HepG2 (cell line): ENCODE results near the gene CSK. TPM values are rescaled to one million over a fixed set of nuclear protein-coding genes. Genes with fewer than 3 reads are reported as not detected.
A peak's percentile ranks its signal among the peaks of the same experiment; 100 is the strongest.

Source experiments
- CBX2 ChIP-seq, 2 experiments: fragments of 200-600 bp in 1 of 2; sonication (generic); formaldehyde crosslinking in 1 of 2; IDR thresholded peaks; 2 replicates each; pipeline versions ENCODE4 v1.7.0 to v1.8.1; 2018 to 2022; ENCODE audit warnings: low read depth in 2 of 2, low read length in 1 of 2, mild to moderate bottlenecking in 1 of 2, missing genetic modification reagents in 1 of 2
- CREB1 ChIP-seq, 2 experiments: fragments of 450-650 bp in 1 of 2; IDR thresholded peaks; 2 replicates each; pipeline ENCODE4 v1.6.1; 2016 to 2017; ENCODE audit warnings: control low read depth in 1 of 2, mild to moderate bottlenecking in 1 of 2, missing compliant biosample characterization in 1 of 2, missing genetic modification characterization in 1 of 2
- DNMT1 ChIP-seq: sonication (generic); formaldehyde crosslinking; IDR thresholded peaks from 2 replicates; pipeline ENCODE4 v1.5.1; 2020; ENCODE audit warnings: mild to moderate bottlenecking, missing genetic modification reagents
- FOXA1 ChIP-seq, 2 experiments: fragments of 450-650 bp in 1 of 2; sonication (generic) in 1 of 2; formaldehyde crosslinking in 1 of 2; IDR thresholded peaks; 2 replicates each; pipeline versions ENCODE4 v1.4.0 to v1.6.1; 2016 to 2020; ENCODE audit warnings: missing genetic modification reagents in 1 of 2
- HNRNPUL1 ChIP-seq: fragments of 200-400 bp; formaldehyde crosslinking; IDR thresholded peaks from 2 replicates; pipeline ENCODE4 v1.6.1; 2017; ENCODE audit warnings: low read depth, mild to moderate bottlenecking, low read length, moderate library complexity
- KDM2A ChIP-seq: sonication (generic); formaldehyde crosslinking; IDR thresholded peaks from 2 replicates; pipeline ENCODE4 v1.4.0; 2020; ENCODE audit warnings: low read depth, missing genetic modification reagents, borderline replicate concordance
- POLR2AphosphoS5 ChIP-seq: IDR thresholded peaks from 2 replicates; pipeline ENCODE4 v1.6.1; 2012; ENCODE audit warnings: low read depth, low read length
- SALL1 ChIP-seq: sonication (generic); formaldehyde crosslinking; IDR thresholded peaks from 2 replicates; pipeline ENCODE4 v1.8.0; 2022; ENCODE audit warnings: mild to moderate bottlenecking, missing genetic modification reagents
- SCMH1 ChIP-seq: sonication (generic); formaldehyde crosslinking; IDR thresholded peaks from 2 replicates; pipeline ENCODE4 v1.9.0; 2021; ENCODE audit warnings: missing genetic modification reagents, mild to moderate bottlenecking, borderline replicate concordance
- SMARCC2 ChIP-seq: fragments of 450-650 bp; IDR thresholded peaks from 2 replicates; pipeline ENCODE4 v1.6.1; 2017; ENCODE audit warnings: antibody characterized with exemption, mild to moderate bottlenecking
- U2AF2 ChIP-seq: fragments of 200-400 bp; formaldehyde crosslinking; IDR thresholded peaks from 2 replicates; pipeline ENCODE4 v1.6.1; 2017; ENCODE audit warnings: low read depth, mild to moderate bottlenecking, low read length
- ZNF136 ChIP-seq: sonication (generic); formaldehyde crosslinking; IDR thresholded peaks from 2 replicates; pipeline ENCODE4 v1.8.1; 2022; ENCODE audit warnings: low read depth, mild to moderate bottlenecking, moderate library complexity, missing genetic modification reagents
- ZNF274 ChIP-seq: sonication (generic); formaldehyde crosslinking; IDR thresholded peaks from 2 replicates; pipeline ENCODE4 v1.5.1; 2020; ENCODE audit warnings: mild to moderate bottlenecking, missing genetic modification reagents
- ZNF34 ChIP-seq: sonication (generic); formaldehyde crosslinking; IDR thresholded peaks from 2 replicates; pipeline ENCODE4 v1.4.0; 2020; ENCODE audit warnings: mild to moderate bottlenecking, missing genetic modification reagents, borderline replicate concordance
- ZNF432 ChIP-seq: sonication (generic); formaldehyde crosslinking; IDR thresholded peaks from 2 replicates; pipeline ENCODE4 v1.5.0; 2020; ENCODE audit warnings: missing genetic modification reagents, mild to moderate bottlenecking, borderline replicate concordance
- ZNF557 ChIP-seq: sonication (generic); formaldehyde crosslinking; IDR thresholded peaks from 2 replicates; pipeline ENCODE4 v1.4.0; 2020; ENCODE audit warnings: missing genetic modification reagents
- ZNF672 ChIP-seq: sonication (generic); formaldehyde crosslinking; IDR thresholded peaks from 2 replicates; pipeline ENCODE4 v1.8.1; 2022; ENCODE audit warnings: missing genetic modification reagents
- ZNF720 ChIP-seq: sonication (generic); formaldehyde crosslinking; IDR thresholded peaks from 2 replicates; pipeline ENCODE4 v1.4.0; 2020; ENCODE audit warnings: missing genetic modification reagents
- polyA plus RNA-seq, 8 experiments: library from polyadenylated mRNA; depleted of rRNA in 3 of 8; stranded (reverse) in 7 of 8; unstranded in 1 of 8; fragments of >200 nt; fragmentation: Illumina TruSeq in 4 of 8; extraction: Trizol in 4 of 8; gene quantifications; 2 replicates each; pipeline versions ENCODE4 v1.2.1 to v1.2.3, GENCODE V29; 2011 to 2016; ENCODE audit warnings: low read depth in 4 of 8, missing spikeins in 1 of 8, mixed read lengths in 1 of 8; ENCODE audit not compliant: insufficient read depth in 1 of 8
- total RNA-seq, 5 experiments: library from RNA; depleted of rRNA; stranded (reverse); fragments of >200 nt; fragmentation: Illumina TruSeq; extraction: Trizol; gene quantifications; 2 replicates each; pipeline ENCODE4 v1.2.3, GENCODE V29; 2016; ENCODE audit warnings: low read depth in 1 of 5
- TF ChIP-seq, protein P1 (sequence below): sonication (generic); formaldehyde crosslinking; IDR thresholded peaks from 2 replicates; pipeline ENCODE4 v1.5.0; 2020; ENCODE audit warnings: mild to moderate bottlenecking, missing genetic modification reagents
- TF ChIP-seq, protein P2 (sequence below): sonication (generic); formaldehyde crosslinking; IDR thresholded peaks from 2 replicates; pipeline ENCODE4 v1.4.0; 2020; ENCODE audit warnings: missing genetic modification reagents
- TF ChIP-seq, protein P3 (sequence below): sonication (generic); formaldehyde crosslinking; IDR thresholded peaks from 2 replicates; pipeline ENCODE4 v1.8.1; 2023; ENCODE audit warnings: missing genetic modification reagents, inconsistent platforms, borderline replicate concordance

CSK gene
- total and polyA plus RNA-seq, 2 of the 13 experiments (the other 11 are each of a cell fraction or from before 2014, with no cell fraction given), result 12.5 to 21.3 TPM

DNA sequence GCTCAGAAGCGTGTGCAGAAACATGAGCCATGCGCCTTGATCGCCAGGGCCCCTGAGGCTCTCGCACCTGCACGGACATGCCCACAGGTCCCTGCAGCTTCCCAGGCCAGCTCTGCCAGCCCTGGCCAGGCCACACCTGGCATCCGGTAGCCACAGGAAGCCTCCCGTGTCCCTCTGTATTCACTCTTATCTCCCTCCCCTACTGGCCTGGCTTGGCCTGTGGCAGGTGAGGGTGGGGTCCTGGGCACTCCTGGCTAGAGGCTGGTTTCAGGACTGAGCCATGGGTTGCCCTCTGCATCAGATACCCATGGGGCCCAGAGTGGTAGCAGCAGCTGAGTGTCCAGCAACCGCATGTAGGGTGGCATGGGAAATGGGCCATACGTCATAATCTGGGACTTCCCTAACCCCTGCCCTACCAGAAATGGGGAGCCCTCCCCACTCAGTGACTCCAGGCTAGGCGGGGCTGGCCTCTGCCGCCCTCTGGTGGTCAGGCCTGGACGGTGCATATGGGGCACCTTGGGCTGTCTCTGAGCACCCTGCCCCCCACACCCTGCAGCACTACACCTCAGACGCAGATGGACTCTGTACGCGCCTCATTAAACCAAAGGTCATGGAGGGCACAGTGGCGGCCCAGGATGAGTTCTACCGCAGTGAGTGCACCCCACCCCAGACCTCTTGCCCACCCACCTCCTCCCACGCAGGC lies 18.1 kb downstream of the CSK start (continued):
- peak; percentile 70; the same call in 1 of the 2 replicates for TF ChIP-seq KDM2A (CRISPR knock-in tag)
- TF ChIP-seq ZNF720 (CRISPR knock-in tag), result no peak
- TF ChIP-seq, protein P1, sequence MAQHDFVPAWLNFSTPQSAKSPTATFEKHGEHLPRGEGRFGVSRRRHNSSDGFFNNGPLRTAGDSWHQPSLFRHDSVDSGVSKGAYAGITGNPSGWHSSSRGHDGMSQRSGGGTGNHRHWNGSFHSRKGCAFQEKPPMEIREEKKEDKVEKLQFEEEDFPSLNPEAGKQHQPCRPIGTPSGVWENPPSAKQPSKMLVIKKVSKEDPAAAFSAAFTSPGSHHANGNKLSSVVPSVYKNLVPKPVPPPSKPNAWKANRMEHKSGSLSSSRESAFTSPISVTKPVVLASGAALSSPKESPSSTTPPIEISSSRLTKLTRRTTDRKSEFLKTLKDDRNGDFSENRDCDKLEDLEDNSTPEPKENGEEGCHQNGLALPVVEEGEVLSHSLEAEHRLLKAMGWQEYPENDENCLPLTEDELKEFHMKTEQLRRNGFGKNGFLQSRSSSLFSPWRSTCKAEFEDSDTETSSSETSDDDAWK (CRISPR knock-in tag), result no peak
- no peak for TF ChIP-seq POLR2AphosphoS5
- no peak for TF ChIP-seq DNMT1 (CRISPR knock-in tag)
- TF ChIP-seq SCMH1, result no peak
- TF ChIP-seq HNRNPUL1, result no peak
- TF ChIP-seq FOXA1 (IDR thresholded peaks at IDR 0.05), result no peak
- no peak for TF ChIP-seq FOXA1 (CRISPR knock-in tag; IDR thresholded peaks at IDR 0.05)
- TF ChIP-seq SALL1 (CRISPR knock-in tag), result peak; percentile 36; the same call in 1 of the 2 replicates
- TF ChIP-seq CBX2 (IDR thresholded peaks at IDR 0.05; ENCODE audit: low read depth, low read length), result no peak
- TF ChIP-seq CBX2 (CRISPR knock-in tag; IDR thresholded peaks at IDR 0.05; ENCODE audit: low read depth), result no peak
- no peak for TF ChIP-seq ZNF136 (CRISPR knock-in tag)
- TF ChIP-seq ZNF274, result no peak
- TF ChIP-seq, protein P2, sequence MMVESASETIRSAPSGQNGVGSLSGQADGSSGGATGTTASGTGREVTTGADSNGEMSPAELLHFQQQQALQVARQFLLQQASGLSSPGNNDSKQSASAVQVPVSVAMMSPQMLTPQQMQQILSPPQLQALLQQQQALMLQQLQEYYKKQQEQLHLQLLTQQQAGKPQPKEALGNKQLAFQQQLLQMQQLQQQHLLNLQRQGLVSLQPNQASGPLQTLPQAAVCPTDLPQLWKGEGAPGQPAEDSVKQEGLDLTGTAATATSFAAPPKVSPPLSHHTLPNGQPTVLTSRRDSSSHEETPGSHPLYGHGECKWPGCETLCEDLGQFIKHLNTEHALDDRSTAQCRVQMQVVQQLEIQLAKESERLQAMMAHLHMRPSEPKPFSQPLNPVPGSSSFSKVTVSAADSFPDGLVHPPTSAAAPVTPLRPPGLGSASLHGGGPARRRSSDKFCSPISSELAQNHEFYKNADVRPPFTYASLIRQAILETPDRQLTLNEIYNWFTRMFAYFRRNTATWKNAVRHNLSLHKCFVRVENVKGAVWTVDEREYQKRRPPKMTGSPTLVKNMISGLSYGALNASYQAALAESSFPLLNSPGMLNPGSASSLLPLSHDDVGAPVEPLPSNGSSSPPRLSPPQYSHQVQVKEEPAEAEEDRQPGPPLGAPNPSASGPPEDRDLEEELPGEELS (CRISPR knock-in tag), result no peak
- no peak for TF ChIP-seq ZNF672 (CRISPR knock-in tag)
- TF ChIP-seq ZNF432 (CRISPR knock-in tag), result no peak
- TF ChIP-seq U2AF2, result no peak
- no peak for TF ChIP-seq ZNF557 (CRISPR knock-in tag)
- TF ChIP-seq CREB1 (IDR thresholded peaks at IDR 0.05), result no peak
- TF ChIP-seq CREB1 (CRISPR knock-in tag; IDR thresholded peaks at IDR 0.05), result no peak
- TF ChIP-seq, protein P3, sequence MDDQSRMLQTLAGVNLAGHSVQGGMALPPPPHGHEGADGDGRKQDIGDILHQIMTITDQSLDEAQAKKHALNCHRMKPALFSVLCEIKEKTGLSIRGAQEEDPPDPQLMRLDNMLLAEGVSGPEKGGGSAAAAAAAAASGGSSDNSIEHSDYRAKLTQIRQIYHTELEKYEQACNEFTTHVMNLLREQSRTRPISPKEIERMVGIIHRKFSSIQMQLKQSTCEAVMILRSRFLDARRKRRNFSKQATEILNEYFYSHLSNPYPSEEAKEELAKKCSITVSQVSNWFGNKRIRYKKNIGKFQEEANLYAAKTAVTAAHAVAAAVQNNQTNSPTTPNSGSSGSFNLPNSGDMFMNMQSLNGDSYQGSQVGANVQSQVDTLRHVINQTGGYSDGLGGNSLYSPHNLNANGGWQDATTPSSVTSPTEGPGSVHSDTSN (CRISPR knock-in tag), result no peak
- TF ChIP-seq SMARCC2, result no peak
- no peak for TF ChIP-seq ZNF34
